HG03066 (cell line): Measurements from ENCODE around the gene RND3.
A peak's percentile ranks its signal among the peaks of the same experiment; 100 is the strongest.

Source experiments
- ATAC-seq: cut with Tn5 transposase; IDR thresholded peaks from one replicate; pipeline ENCODE4 v1.9.1; 2021; ENCODE audit warnings: low read depth; ENCODE audit not compliant: unreplicated experiment

The RND3 gene

DNA sequence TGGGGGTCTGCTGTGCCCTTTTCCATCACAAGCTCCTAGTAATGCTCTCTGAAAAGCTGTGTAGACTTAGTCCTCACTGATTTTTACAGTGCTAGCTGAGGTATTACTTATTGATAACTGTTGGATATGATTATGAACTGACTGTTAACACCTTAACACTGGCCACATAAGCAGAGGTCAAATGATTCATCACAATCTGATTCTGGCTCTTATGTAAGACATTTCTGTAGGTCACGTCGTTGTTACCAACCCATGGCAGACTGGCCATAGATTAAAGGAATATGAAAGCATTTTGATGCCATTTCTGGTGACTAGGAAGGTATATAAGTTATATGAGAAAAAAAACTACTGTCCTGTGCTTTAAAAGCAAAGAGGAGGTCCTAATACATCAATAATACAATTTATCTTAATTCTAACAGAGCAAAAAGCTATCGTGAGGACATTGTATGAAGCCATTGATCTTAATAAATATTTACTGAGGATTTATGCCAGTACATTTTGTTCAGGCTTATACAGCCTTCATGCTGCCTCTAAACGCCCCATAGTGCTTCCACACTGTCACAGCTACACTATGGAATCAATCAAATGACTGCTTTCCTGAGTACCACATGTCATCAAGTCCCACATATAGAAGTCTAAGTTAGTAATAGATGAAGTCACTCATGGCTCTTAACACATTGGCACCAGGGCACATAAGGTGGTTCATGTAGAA lies 6.9 kb upstream of the RND3 start:
- no peak for ATAC-seq

- ATAC-seq = no peak
Observed at GRCh38 chr2:150491943-150492342, 4.5 kb upstream of the RND3 start.

- no peak for ATAC-seq
Observed at GRCh38 chr2:150491430-150491829, 4.0 kb upstream of the RND3 start.

DNA sequence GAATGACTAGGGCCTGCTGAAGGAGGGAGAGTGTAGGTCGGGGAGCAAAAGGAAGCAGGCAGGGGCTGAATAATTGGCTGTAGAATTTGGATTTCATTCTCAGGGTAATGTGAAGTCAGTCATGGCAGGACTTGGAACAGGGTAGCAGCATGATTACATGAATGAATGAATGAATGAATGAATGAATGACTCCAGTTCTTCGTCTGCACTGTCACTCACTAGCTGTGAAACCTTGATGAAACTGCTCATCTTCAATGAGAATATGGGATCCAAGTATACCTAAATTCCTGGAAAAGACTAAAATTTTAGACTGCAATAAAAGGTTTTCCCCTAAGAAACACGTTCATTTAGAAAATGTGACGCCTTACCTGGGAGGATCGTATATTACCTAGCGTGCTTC lies 3.0 kb upstream of the RND3 start:
- no peak for ATAC-seq

GRCh38 chr2:150486539-150487484 lies 655 bp downstream of the RND3 start:
- no peak for ATAC-seq

DNA sequence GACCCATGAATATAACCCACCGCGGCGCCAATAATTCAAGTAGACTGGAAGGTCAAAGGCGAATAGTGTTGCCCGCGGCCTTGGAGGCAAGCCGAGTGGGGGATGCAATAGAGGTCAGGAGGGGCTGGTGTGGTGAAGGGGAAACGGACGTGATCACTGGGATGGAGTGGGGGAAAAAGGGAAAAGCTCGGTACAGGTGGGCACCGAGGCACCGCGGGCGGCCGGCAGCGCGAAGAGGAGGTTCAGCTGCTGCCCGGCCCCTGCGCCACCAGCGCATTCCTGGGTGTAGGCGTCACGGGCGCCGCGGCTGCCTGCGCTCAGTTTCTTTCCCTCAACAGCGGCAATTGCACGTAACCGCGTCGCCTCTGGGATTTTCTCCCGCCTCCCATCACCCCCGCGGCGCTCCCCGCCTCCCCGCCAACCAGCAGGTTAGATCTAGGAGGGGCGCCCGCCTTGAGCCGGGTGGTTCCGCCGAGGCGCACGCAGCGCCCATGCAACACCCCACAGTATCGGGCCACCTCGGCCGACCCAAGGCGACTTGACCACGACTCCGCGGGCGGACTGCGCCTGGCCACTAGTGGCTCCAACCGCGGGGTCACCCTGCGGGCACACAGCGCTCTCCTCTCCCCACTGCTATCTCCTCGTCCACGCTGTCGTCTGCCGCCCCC lies 1.5 kb downstream of the RND3 start:
- ATAC-seq = no peak

DNA sequence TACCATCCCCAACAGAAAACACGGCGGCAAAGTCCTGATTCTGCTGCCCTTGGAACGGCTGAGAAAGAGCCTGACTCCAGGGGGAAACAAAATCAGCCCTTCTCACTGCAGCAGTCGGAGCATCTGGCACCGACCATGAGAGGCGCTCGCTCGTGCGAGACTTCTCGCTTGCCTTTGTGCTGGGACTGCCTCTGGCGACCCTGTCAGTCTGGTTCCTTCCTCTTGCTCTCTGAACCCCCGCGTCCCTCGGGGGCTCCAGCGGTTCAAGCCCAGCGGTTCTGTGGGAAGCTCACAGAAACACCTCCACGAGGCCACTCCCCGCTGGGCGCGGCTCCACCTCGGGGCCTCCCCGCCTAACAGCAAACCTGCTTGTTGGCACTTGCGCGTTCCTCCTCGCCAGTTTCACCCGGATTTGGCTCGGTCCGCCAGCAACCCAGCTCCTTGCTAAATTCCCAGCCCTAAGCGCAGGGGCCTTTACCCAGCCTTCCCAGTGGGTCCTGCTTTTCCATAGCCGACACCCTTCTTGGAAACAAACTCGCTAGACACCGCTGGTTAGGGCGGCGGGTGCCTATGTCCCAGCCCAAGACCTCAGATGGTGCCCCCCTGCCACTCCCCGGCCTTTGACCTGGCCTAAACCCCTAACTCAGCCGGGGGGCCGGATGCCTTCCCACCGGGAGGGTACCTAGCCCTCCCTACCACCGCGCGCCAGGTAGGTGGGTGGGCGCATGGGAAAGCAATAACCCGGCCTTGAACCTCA lies 2.2 kb downstream of the RND3 start:
- ATAC-seq = peak; percentile 35

DNA sequence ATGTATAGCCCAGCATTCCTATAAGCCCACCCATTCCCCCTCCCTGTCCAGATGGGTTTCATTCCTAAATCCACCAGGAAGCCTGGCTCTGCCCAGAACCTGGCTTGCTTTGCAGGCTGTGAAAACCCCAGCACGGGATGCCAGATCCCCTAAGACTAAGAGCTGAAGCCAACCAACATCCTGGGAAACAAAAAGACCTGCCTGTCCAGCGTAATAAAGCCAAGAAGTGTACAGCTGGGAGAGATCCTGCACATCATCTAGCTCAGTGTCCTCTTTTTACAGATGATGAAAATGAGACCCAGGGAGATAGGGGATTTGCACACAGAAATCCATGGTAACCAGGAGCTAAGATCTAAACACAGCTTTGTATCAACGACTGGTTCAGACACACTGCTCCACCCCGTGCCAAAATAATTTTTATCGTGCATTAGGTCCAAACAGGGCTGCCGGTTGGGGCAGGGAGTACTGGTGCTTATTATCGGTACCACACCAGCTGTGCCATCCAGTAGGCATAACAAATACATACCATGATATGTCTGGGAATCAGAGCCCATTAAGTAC lies 2.9 kb downstream of the RND3 start:
- no peak for ATAC-seq

DNA sequence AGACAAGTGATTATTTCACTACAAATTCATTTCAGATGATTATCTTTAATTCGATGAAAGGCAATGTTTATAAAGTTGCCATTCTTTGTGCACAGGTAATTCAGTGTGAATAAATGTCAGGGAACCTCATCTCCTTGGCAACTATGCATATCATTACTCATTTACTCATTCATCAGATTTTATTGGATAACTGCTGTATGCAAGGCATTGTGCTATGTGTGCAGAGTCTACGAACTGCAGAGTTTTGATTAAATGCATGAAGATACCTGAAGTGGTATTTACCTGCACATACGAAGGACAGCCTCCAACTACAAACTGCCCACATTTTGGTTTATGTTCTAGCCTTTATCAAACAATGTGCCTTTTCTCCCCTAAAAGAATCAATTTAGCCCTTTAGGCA lies 3.5 kb downstream of the RND3 start:
- no peak for ATAC-seq

DNA sequence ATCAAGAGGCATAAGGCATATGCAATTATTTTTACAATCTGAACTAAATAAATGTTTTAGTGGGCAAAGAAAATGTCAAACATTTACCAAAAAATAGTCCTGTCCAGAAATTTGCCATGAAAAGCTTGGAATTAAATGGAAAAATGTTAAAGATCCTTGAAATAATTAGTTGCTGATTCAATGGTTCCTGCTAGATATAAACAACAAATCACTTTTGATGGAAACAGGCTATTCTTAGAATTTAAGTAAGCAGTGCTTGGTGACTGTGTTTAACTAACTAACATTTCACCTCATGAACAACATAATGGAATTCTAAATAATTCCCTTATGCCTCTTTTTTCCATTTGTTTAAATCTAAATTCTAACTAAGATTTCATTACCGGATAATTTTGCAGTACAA lies 3.9 kb downstream of the RND3 start:
- ATAC-seq = no peak

- no peak for ATAC-seq
Observed at GRCh38 chr2:150482667-150483400, 4.6 kb downstream of the RND3 start.

DNA sequence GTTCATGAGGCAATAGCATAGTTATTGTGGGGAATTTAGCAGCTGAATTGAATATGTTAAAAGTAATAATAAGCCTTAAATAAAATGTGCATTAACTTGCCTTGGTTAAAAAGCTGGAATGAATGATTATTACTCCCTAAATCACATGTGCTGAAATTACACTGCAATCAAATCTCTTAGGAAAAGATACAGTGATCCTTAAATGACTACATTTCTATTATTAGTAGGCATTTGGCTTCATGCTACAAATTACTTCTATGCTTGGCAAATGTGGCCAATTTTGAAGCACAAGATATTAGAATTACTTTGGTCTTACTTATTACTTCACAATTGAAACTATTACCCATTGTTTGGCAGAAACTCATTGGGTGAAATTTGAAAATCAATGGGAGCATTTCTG lies 5.4 kb downstream of the RND3 start:
- no peak for ATAC-seq

GRCh38 chr2:150480971-150481830 lies 6.3 kb downstream of the RND3 start:
- no peak for ATAC-seq

- no peak for ATAC-seq
Observed at GRCh38 chr2:150480241-150480640, 7.2 kb downstream of the RND3 start.

DNA sequence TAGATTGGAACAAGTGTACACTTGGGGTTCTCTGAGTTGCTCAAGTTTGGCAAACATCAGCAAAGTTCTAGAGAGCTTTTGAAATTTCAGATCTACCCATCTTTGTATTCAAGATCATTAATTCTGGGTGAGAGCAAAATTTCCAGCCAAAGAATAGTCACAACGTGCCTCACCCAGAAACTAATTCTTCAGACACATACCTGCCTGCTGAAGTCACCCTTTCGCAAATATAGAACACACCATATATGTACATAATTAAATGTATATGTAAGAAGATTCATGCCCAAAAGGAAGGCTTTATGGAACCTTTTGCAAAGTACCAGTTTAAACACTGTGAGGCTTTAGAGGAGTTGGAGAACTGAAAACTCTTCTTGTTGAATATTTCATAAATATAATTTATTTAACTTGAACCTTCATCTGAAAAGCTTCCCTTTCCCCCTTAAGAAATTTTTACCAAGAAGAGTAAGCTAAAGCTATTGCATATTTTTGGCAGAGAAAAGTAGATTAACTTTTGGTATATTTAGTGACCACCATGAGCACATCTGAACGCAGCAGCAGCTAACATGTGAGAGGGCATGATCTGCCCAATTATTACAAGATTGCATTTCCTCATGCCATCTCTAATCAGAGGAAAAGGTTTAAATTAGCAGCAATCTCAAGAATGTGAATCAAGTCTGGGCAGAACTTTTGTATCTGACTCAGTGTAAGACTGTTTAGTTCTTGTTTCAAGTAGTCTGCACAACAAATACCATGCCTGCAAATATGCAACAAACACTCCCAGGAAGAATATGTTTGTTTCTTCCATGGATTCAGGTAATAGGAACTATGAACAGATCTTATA lies 8.2 kb downstream of the RND3 start:
- ATAC-seq = no peak

DNA sequence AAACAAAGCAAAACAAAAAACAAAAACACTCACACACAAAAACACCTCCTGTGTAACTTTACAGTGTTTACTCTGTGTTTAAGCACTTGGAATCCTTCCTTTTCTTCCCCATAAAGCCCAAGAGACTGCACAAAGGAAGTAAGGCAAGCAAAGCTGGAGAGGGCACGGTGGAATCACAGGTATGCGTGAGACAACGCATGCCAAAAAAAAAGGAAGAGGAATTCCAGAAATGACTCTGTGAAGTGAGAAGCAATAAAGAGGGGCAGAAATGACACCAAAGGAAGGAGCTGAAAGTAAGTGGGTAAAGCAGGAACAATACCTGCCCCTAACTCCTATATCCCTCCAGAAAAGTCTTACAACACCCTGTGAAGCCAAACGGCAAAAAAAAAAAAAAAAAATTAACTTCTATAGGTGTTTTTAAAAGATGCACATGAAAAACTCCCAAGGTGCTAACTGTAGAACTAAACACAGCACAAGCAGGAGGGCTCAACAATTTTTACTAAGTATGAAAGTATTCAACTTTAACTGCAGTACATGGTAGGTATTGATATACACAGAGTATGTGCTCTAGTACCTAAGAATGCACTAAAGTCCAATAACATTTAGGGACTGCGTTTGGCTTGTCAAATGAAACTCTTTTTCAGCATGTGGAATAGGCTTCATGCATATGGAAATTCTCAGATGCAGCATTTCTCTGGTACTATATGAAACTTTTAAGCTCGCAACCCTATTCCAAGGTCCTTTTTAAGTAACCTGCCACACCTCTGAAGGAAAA lies 9.1 kb downstream of the RND3 start:
- ATAC-seq = no peak

GRCh38 chr2:150477347-150477746 lies 10.1 kb downstream of the RND3 start:
- no peak for ATAC-seq
